ENCODE measurements around the gene RTL5.

GRCh38 chrX:72084114-72084513 lies 47.6 kb downstream of the RTL5 start:
- TF ChIP-seq CTCF (IDR thresholded peaks at IDR 0.05) (no peak), POLR2A (IDR thresholded peaks at IDR 0.05) (no peak), EP300 (IDR thresholded peaks at IDR 0.05) (no peak)
